NCI-H2029 treated with DMSO at 0.1 percent for 48 hours (cell line): ENCODE data around the gene SSH2.

Experiments
- DNase-seq: peaks from one replicate; lab custom pipeline; 2025; lab: John Stamatoyannopoulos, UW

The SSH2 gene

GRCh38 chr17:29612094-29612403, 318.0 kb downstream of the SSH2 start:
- no peak for DNase-seq

GRCh38 chr17:29611351-29612093, 318.5 kb downstream of the SSH2 start:
- DNase-seq: no peak

GRCh38 chr17:29610395-29610794, 319.6 kb downstream of the SSH2 start:
- no peak for DNase-seq

GRCh38 chr17:29608986-29609385, 321.0 kb downstream of the SSH2 start:
- DNase-seq: no peak

GRCh38 chr17:29607557-29608195, 322.4 kb downstream of the SSH2 start:
- DNase-seq: no peak

- no peak for DNase-seq
Observed at GRCh38 chr17:29603109-29603674, 326.8 kb downstream of the SSH2 start.

GRCh38 chr17:29597361-29598172, 332.5 kb downstream of the SSH2 start:
- DNase-seq: no peak

GRCh38 chr17:29596811-29597210, 333.2 kb downstream of the SSH2 start:
- DNase-seq: no peak

- DNase-seq: no peak
Observed at GRCh38 chr17:29595943-29596774, 333.9 kb downstream of the SSH2 start.

- no peak for DNase-seq
Observed at GRCh38 chr17:29595107-29595942, 334.7 kb downstream of the SSH2 start.

GRCh38 chr17:29594519-29595090, 335.4 kb downstream of the SSH2 start:
- DNase-seq: no peak

- no peak for DNase-seq
Observed at GRCh38 chr17:29593591-29594518, 336.2 kb downstream of the SSH2 start.

- DNase-seq: no peak
Observed at GRCh38 chr17:29592850-29593551, 337.0 kb downstream of the SSH2 start, which contains the start of gene ANKRD13B. ANKRD13B (plus strand) TSS chr17:29593132; CDS start chr17:29593622, 490 bp downstream.

- DNase-seq: peak; percentile 69
Observed at GRCh38 chr17:29591737-29592608, 338.1 kb downstream of the SSH2 start.

- no peak for DNase-seq
Observed at GRCh38 chr17:29591146-29591736, 338.8 kb downstream of the SSH2 start.

- DNase-seq: no peak
Observed at GRCh38 chr17:29590411-29591145, 339.4 kb downstream of the SSH2 start.
